Testis (tissue), 3 donors: Measurements from ENCODE around the gene ZBTB12. TPM values are rescaled to one million over a fixed set of nuclear protein-coding genes. Genes with fewer than 3 reads are reported as not detected.

Experiments
- DNase-seq: peaks from one replicate; pipeline ENCODE4 v3.0.0-alpha.2; 2019
- H3K27ac ChIP-seq, 2 donors: fragments of 200-600 bp; sonication (generic); one replicate each; pipeline ENCODE4 v1.5.1; 2019
- H3K27me3 ChIP-seq: fragments of 200-600 bp; sonication (generic); one replicate; pipeline ENCODE4 v1.5.1; 2019
- H3K36me3 ChIP-seq: fragments of 200-600 bp; sonication (generic); one replicate; pipeline ENCODE4 v1.5.1; 2017; ENCODE audit warnings: low read depth; ENCODE audit errors: missing control alignments
- H3K4me1 ChIP-seq: fragments of 200-600 bp; sonication (generic); one replicate; pipeline ENCODE4 v1.5.1; 2019
- H3K4me3 ChIP-seq, 2 donors: fragments of 200-600 bp; sonication (generic); one replicate each; pipeline ENCODE4 v1.5.1; 2017 to 2019
- H3K9me3 ChIP-seq: fragments of 200-600 bp; sonication (generic); one replicate; pipeline ENCODE4 v1.5.1; 2017
- POLR2A ChIP-seq: fragments of 450-650 bp; IDR thresholded peaks from one replicate; pipeline ENCODE4 v1.6.1; 2017; ENCODE audit warnings: antibody characterized with exemption, mild to moderate bottlenecking, moderate library complexity
- WGBS, 2 donors: methylation state at CpG; one replicate each; pipeline ENCODE4 v1.1.5; 2018; 5-methylcytosine and 5-hydroxymethylcytosine counted together
- intact Hi-C: fragments of 100-400 bp; cut with DNase I; formaldehyde crosslinking; loops from one replicate; pipeline ENCODE4 v1.15.1; 2023; ENCODE audit warnings: low total_unique reads
- polyA plus RNA-seq: library from polyadenylated mRNA; stranded (reverse); fragments of 350-450 nt; fragmentation: Illumina TruSeq; extraction: RNeasy Lipid Tissue Mini Kit (QIAGEN cat#74804); gene quantifications from one replicate; pipeline ENCODE4 v1.2.3, GENCODE V29; 2014; ENCODE audit warnings: low read depth, low replicate concordance; ENCODE audit not compliant: insufficient read depth
- total RNA-seq, 2 donors: library from RNA; depleted of rRNA; stranded (reverse); fragments of >200 nt; gene quantifications; one replicate each; pipeline ENCODE4 v1.2.3, GENCODE V29; 2016
- TF ChIP-seq, protein P1 (sequence below), 3 experiments: fragments of 450-650 bp in 2 of 3; fragments of 200-600 bp in 1 of 3; sonication (generic) in 1 of 3; IDR thresholded peaks; one replicate each; pipeline ENCODE4 v1.5.1; 2016 to 2019; ENCODE audit warnings: antibody characterized with exemption in 3 of 3, mild to moderate bottlenecking in 2 of 3, moderate library complexity in 1 of 3

ZBTB12 gene
- total and polyA plus RNA-seq, 3 donors from 2014 or later: 5.3 to 6.3 (median 5.6) TPM

- no peak overlapping the region for H3K27ac ChIP-seq
- 81 to 89% methylated on average over 4 of the region's 4 CpGs for WGBS, 2 donors
- intact Hi-C loops: no loop called here
- TF ChIP-seq, protein P1, sequence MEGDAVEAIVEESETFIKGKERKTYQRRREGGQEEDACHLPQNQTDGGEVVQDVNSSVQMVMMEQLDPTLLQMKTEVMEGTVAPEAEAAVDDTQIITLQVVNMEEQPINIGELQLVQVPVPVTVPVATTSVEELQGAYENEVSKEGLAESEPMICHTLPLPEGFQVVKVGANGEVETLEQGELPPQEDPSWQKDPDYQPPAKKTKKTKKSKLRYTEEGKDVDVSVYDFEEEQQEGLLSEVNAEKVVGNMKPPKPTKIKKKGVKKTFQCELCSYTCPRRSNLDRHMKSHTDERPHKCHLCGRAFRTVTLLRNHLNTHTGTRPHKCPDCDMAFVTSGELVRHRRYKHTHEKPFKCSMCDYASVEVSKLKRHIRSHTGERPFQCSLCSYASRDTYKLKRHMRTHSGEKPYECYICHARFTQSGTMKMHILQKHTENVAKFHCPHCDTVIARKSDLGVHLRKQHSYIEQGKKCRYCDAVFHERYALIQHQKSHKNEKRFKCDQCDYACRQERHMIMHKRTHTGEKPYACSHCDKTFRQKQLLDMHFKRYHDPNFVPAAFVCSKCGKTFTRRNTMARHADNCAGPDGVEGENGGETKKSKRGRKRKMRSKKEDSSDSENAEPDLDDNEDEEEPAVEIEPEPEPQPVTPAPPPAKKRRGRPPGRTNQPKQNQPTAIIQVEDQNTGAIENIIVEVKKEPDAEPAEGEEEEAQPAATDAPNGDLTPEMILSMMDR (IDR thresholded peaks at IDR 0.05): no peak
- no peak for TF ChIP-seq POLR2A
- H3K36me3 ChIP-seq: no peaks in the 10 kb centered on the region
- H3K9me3 ChIP-seq: no peaks in the 10 kb centered on the region
- no peak overlapping the region for H3K4me3 ChIP-seq
- no peaks in the 10 kb centered on the region for H3K27me3 ChIP-seq
- H3K4me1 ChIP-seq: peaks cover 10% of the 10 kb centered on the region
- no peak for DNase-seq
These were observed 46.0 kb upstream of the ZBTB12 start for GRCh38 chr6:31947864-31948263.

DNA sequence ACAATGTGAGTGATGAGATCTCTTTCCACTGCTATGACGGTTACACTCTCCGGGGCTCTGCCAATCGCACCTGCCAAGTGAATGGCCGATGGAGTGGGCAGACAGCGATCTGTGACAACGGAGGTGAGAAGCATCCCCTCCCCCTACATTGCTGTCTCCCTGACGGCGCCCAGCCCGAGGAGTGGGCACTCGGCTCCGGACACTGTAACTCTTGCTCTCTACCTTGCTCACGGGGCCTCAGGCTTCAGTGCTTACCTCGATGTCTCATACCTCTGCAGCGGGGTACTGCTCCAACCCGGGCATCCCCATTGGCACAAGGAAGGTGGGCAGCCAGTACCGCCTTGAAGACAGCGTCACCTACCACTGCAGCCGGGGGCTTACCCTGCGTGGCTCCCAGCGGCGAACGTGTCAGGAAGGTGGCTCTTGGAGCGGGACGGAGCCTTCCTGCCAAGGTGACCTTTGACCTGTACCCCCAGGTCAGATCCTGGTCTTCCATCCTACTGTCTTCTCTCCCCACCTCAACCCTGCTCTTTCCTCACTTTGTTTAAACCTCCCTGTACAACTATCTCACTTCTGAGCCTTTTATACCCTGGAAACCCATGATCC, 45.3 kb upstream of the ZBTB12 start:
- TF ChIP-seq, protein P1 (IDR thresholded peaks at IDR 0.05): no peak
- TF ChIP-seq POLR2A: no peak

GRCh38 chr6:31946370-31946885, 44.5 kb upstream of the ZBTB12 start:
- TF ChIP-seq, protein P1 (IDR thresholded peaks at IDR 0.05): no peak
- no peak for TF ChIP-seq POLR2A
- WGBS, 2 donors: 89% methylated on average over 11 of the region's 11 CpGs
- no peaks in the 10 kb centered on the region for H3K36me3 ChIP-seq
- peaks cover 10% of the 10 kb centered on the region for H3K4me1 ChIP-seq
- no peak for DNase-seq
- no peaks in the 10 kb centered on the region for H3K27me3 ChIP-seq
- H3K9me3 ChIP-seq: no peaks in the 10 kb centered on the region
- intact Hi-C loops: no loop called here
- peak overlapping the region; percentile 3 to 69 for H3K27ac ChIP-seq
- H3K4me3 ChIP-seq: no peak overlapping the region

More for the DNA sequence above, 45.3 kb upstream of the ZBTB12 start:
- Histone ChIP-seq H3K27ac (no peak overlapping the region), H3K4me3 (no peak overlapping the region), H3K4me1 (peaks cover 10% of the 10 kb centered on the region), H3K9me3 (no peaks in the 10 kb centered on the region), H3K36me3 (no peaks in the 10 kb centered on the region), H3K27me3 (no peaks in the 10 kb centered on the region)
- WGBS, 2 donors: 82 to 90% methylated on average over 23 to 24 of the region's 24 CpGs
- intact Hi-C loops: no loop called here
- DNase-seq: no peak

- TF ChIP-seq, protein P1 (IDR thresholded peaks at IDR 0.05): no peak
- TF ChIP-seq POLR2A: no peak
- Histone ChIP-seq H3K27me3 (no peaks in the 10 kb centered on the region), H3K27ac (peak within 1 kb of the TSS; percentile 3 to 69), H3K36me3 (no peaks in the 10 kb centered on the region), H3K4me1 (peaks cover 15% of the 10 kb centered on the region), H3K9me3 (no peaks in the 10 kb centered on the region), H3K4me3 (no peak within 1 kb of the TSS)
- DNase-seq: peak; percentile 77
- WGBS, 2 donors: 52 to 59% methylated on average over 8 to 11 of the region's 11 CpGs
- intact Hi-C loops: no loop called here
These were observed 43.9 kb upstream of the ZBTB12 start, which contains the start of gene CFB for GRCh38 chr6:31945507-31946369. Gene CFB (plus strand): TSS chr6:31946095. CDS start chr6:31946222, 127 bp downstream.
